Anterior cingulate cortex (tissue), 58 donors: ENCODE results near the gene IL17B.

Source experiments
- DNase-seq, 58 donors: peaks; one replicate each; lab custom pipeline; 2025; lab: John Stamatoyannopoulos, UW

The IL17B gene, protein sequence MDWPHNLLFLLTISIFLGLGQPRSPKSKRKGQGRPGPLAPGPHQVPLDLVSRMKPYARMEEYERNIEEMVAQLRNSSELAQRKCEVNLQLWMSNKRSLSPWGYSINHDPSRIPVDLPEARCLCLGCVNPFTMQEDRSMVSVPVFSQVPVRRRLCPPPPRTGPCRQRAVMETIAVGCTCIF

DNA sequence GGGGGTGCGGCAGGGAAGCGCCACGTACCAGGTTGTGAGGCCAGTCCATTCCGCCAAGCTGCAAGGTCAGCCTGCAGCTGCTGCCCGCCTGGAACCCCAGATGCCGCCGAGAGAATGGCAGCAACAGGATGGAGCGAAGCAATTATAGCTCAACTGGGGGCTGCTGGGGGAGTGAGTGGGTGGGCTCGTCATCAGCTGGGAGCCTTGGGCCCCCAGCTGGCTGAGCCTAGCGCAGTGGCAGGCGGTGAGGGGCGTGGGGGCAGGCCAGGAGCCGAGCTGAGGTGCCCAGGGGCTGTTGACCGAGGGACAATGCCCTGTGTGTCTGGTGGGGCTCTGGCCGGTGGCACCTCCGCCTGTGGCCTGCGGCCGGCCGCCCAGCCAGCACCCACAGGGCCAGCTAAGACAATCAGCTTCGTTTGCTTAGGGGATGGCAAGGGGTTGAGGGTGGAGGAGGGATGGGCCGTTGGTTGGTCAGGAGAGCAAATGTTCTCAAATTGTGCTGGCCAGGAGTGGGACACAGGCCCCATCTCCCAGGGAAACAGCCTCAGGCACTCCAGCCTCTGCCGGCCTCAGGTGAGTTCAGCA, at the start of gene IL17B:
TSS of gene IL17B (minus strand) at position 116 of the 585 bp plus-strand sequence. CDS start at position 49, 67 bp downstream.
- DNase-seq = no peak

DNA sequence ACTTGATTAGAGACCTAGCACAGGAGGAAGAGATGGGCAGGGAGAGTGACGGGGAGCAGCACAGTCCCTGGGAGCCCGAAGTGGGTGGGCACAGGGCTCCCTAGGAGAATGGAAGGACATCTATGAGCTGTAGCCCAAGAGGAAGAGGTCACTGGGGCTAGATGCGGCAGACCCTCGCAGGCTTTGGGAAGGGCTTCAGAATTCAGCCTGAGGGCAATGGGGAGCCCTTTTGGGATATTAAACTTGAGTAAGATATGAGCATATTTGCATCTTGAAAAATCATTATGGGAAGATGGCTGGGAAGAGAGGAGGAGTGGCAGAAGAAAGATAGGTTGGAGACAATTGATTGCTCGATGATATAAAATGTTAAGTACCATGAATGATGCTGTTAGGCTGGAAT, 48.9 kb upstream of the IL17B start:
- DNase-seq = no peak

DNA sequence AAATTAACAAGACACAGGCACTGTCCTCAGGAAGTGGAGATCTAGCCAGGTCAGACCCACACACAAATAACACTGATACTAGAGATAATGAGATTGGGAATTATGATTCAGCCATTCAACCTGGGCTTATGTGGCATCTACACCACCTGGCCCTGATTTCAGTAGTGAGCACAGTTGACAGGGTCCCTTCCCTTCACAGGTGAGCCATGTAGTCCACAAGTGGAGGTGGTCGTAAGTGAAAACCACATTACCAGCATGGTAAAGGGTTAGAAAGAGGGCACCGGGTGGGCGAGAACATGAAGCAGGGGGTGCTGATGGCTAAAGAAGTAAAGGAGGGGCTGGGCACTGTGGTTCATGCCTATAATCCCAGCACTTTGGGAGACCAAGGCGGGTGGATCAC, 48.3 kb upstream of the IL17B start:
- no peak for DNase-seq

DNA sequence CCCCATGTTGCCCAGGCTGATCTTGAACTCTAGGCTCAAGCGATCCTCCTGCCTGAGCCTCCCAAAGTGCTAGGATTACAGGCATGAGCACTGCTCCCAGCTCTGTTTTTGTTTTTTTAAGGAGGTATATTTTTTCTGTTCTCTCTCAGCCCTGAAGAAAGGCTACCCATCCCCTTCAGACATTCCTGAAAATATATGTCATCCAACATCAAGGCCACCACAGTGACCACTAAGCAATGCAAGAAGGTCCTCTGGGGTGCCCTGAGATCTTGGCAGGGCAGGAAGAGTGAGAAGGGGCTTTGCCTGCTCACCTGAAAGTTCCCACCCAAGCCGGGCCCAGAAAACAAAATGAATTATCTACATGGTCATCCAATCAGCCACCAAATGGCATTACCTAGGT, 47.8 kb upstream of the IL17B start:
- no peak for DNase-seq

DNA sequence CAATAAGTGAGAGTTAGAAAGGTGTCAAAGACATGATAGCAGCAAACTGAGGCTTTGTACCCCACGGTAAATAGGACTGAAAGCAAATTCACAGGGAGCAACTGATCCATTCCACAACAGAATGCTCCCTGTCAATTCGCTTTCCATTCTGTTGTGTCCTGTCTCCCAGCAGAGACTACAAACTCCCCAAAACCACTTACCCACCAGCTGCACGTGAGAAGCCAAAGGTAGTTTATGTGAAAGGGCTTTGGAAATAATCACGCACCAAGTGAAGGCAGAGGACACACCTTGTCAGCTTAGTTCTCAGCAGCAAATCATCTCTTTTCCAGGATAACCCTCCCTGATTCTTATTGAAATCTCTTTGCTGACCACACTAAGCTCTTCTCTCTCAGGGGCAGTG, 46.6 kb upstream of the IL17B start:
- DNase-seq = no peak

DNA sequence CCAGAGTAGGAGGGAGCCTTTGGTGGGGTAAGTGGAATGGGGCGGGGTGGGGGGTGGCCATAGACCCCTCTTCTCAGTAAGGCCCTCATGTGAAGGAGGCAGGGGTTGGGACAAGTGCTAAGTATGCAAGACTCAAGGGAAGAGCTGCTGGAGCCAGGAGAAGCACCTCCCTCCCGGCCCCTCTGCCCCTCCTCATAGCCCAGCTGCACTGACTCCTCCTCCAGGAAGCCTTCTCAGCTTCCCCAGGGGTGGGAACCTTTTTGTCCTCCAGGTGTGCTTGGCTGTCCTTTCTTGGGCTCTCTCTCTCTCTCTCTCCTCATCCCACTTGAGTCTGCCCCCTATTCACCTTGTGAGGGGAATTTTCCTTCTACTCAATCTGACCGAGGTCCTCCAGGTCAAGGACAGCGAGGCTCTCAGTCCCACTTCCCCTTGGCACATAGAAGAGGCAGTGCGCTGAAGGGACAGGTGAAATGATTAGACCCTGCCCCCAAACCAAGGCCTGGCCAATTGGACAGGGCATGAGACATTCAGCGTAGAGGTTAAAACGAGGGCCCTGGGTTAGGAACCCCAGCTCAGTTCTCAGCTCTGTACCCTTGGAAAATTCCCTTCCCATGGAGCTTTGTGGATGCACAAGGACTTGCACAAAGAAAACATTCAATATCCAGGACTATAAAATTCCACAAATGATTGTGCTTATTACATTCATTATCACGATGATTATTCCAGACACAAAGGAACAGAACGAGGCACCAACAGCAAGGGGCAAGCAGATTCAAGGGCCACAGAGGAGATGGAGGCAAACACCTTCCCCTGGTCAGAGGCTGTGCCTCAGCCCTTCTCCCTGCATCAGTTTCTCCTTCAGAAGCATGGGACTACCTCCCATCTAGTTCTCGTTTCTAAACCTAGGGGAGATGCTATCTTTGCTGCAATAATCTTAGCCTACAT, 45.6 kb upstream of the IL17B start:
- no peak for DNase-seq

DNA sequence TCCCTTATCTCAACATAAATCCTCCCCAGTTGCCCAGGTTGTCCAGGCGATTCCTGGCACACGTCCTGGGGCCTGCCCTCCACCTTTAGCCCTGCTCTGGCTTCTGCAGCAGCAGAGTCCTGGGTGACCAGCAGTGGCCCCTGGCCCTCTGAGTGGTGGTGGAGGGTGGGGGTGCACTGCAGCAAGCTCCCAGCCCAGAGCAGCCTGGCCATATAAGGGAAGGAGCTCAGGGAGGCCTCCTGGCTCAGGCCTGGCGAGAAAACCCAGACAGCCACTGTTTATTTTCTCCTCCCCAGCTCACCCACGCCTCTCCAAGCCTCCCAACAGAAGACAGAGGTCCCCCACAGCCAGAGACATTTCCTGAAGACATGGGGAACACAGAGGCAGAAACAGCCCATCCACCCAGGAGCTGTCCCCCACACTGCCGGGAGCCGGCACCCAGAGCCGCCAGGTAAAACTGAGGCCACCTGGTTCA, 44.7 kb upstream of the IL17B start:
- DNase-seq = no peak

DNA sequence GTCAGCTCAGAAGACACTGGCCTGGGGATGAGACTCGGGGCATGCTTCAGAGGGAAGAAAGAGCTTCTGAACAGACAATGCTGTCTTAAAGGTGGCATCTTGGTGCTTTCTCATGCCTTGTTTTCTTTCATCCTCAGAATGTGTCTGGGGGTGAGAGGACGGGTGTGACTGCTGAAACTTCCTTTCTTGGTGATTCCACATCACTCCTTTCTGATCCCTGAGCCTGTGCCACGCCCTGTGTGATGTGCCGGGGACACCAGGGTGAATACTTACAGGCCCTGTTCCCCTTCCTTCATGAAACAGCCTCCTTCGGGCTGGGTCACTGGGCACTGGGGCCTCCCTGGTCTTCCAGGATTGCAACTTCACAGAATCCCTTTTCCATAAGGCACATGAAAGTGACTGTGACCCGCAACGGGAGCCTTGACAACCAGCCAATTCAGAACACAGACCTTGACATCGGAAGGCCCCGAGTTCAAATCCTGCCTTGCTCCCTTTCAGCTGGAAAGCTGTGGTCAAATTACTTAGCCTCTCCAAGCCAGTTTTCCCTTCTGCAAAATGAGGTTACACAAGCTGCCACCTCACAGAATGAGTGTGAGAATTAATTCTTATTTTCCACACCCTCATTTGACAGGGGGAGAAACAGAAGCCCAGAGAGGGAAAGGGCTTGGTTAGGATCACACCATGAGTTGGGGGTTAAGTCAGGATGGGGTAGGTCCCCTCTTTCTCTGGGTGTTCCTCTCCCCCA, 44.1 kb upstream of the IL17B start:
- no peak for DNase-seq

DNA sequence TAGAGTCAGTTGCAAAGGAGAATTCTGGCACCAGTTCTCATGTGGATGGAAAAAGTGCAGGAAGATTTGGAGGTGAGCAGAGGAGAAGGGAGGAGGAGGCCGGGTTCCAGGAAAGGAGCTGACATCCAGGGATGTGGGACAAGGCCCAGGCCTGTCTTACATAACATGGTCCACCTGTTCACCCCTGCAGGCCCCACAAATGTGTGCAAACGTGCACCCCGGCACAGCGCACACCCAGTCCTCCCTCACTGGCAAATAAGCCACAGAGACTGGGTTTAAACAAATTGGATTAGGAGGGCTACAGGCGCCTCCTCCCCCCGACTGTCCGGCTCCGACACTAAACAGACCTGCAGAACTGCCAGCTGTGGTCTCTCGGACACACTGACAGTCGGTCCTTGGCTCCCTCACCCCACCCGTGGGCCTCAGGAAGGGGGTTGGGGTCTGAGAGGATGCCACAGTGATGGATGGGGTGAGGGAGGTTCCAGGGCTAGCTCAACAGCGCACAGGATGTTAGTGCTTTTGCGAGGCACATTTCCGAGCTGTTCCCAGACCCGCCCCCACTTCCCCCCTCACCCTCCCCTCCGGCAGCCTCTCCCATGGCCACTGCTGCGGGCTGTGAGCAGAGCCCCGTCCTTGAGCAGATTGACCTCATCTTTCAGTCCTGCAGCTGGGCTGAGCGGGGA, 43.4 kb upstream of the IL17B start:
- no peak for DNase-seq

DNA sequence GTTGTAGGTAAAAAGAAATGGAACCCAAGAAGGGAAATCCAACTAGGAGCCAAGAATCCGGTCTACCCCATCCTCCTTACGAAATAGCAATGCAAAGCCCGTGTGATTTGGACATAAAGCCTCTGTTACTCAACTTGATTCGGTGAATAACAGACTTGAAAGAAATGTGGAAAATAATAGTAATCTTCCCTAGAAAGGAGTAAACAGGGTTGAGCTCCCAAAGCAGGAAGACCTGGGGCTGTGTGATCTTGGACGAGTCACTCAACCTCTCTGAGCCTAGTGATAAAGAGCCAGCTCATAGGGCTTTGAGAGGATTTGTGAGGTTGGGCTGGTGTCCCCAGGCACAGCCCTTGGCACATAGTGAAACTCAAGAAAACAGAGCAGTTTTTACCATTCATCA, 42.7 kb upstream of the IL17B start:
- no peak for DNase-seq

DNA sequence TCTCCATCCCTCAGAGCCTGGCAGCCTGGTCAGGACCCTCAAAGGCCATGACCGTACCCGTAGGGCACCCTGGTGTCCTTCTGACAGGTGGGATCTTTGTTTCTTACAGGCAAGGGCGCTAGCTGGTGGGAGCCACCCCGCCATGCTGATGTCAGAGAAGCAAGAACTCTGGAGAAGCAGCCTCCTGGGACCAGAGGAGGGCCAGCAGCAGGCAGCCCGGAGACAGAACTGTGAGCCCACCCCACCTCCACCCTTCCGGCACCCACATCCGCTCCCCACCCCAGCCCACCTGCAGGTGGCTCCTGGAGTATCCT, 42.2 kb upstream of the IL17B start:
- DNase-seq = no peak

DNA sequence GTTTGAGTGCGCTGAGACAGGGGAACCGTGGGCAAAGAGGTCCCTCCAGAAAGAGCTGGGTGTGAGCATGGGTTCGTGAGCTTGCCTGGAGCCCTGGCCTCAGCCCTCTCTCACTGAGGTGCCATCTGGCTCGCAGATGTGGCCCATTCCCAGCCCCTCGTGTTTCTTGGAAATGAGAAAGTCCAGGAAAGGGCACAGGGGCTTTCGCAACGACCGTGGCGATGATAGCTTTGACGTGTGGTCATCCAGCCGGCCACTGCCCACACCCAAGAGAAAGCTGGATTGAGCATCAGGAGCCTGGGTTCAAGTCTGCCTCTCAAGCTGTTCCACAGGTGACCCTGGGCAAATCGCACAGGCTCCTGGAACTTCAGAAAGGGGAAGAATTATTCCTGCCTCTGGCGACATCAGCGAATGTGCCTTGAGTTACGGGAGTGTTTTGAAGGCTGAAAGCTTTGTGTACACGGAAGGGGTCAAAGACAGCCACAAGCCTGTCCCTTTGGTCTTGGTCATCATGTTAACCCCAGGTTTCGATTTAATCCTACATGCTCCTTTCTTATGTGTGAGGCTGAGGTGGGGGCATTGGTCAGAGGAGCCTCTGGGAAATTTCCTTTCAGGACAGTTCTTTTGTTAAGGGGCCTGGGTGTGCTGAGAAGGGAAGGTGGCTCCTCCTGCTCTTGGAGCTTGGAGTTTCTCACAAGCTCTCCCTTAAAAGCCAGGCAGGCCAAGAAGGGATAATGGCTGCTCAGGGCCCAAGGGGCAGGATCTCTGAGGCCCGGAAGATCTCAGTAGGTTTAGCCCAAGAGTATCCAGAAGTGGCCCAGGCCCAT, 41.7 kb upstream of the IL17B start:
- no peak for DNase-seq

DNA sequence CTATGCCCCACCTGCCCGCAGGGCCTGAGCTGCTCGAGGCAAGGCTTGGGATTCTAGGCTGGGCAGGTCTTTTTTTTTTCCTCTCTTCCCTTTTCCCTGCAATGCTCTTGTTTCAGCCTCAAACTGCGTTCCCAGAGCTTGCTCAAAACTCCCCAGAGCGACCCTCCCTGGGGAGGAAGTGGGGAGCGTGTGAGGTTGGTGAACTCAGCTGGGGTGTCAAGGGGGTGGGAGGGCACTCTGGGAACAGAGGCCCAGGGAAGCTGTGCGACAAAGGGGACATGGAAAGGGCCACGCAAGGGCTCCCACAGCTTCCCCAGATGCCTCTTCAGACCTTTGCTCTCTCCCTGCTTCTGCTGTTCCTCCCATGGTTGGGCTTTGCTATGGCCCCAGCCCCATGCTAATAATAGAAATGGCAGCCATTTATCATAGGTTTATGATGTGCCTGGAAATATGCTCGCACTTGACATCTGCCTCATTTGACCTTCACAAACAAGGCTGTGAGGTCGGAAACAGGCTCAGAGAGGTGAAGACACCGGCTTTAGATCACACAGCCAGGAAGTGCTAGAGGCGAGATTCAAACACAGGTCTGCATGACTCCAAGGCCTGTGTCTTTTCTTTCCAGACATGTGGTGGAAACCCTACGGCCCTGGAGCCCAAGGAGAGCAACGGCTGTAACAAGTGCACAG, 40.9 kb upstream of the IL17B start:
- no peak for DNase-seq

DNA sequence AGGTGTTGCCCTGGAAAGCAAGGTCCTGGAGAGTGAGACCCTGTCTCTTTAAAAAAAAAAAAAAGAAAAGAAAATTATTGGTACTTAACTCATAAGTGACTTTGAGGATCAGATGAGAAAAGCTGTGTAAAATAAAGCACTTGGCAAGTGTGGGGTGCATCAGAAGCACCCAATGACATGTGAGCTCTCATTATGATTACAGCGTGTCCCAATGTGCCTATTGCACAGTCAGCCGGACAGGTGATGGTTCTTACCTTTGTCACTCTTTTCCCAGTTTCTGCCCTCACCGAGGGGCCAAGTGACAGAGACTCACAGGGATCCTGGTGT, 40.4 kb upstream of the IL17B start:
- no peak for DNase-seq

DNA sequence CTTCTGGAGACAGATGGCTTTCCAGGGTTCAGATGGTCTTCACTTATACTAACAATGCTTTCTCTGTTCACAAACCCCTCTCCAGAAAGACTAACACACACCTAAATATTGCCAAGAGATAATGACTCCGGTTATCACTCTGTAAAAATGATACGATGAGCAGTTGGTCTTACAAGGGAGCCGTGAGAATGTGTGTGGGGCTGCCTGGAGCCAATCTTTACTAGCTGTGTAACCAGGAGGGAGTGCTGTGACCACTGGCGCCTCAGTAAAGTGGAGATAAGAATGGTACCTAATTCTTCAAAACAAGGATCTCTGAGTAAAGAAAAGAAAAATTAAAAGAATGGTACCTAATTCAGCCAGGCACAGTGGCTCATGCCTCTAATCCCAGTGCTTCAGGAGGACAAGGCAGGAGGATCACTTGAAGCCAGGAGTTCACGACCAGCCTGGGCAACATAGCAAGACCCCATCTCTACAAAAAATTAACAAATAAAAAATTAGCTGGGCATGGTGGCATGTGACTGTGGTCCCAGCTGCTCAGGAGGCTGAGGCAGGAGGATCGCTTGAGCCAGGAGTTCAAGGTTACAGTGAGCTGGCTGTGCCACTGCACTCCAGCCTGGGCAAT, 39.9 kb upstream of the IL17B start:
- no peak for DNase-seq

DNA sequence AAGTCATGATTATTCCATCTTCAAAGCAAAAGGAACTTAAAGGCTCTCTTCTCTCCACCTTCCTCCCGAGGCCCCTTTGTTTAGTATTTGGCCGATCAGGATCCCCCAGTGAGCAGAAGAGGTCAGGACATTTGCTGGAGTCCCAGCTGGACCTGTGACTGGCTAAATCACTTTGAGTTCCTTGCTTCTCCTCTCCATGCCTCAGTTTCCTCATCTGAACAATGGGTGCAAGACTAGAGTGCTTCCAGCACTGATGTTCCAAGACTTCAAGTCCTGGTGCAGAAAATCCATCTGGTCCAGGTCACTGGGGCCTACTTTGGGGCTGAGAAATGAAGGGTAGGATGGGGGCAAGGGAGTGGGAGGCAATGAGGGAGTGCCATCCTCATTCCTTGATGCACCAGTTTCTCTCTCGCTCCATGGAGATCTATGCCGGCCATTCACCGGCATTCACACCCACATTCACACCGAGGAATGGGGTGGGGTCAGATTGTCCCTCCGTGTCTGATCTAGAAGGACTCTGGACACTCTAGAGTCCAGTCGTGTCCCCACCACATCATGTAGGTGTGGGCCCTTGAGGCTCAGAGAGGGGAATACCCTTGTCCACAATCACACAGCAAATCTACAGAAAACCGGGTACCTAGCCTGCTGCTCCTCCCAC, 38.7 kb upstream of the IL17B start:
- no peak for DNase-seq

DNA sequence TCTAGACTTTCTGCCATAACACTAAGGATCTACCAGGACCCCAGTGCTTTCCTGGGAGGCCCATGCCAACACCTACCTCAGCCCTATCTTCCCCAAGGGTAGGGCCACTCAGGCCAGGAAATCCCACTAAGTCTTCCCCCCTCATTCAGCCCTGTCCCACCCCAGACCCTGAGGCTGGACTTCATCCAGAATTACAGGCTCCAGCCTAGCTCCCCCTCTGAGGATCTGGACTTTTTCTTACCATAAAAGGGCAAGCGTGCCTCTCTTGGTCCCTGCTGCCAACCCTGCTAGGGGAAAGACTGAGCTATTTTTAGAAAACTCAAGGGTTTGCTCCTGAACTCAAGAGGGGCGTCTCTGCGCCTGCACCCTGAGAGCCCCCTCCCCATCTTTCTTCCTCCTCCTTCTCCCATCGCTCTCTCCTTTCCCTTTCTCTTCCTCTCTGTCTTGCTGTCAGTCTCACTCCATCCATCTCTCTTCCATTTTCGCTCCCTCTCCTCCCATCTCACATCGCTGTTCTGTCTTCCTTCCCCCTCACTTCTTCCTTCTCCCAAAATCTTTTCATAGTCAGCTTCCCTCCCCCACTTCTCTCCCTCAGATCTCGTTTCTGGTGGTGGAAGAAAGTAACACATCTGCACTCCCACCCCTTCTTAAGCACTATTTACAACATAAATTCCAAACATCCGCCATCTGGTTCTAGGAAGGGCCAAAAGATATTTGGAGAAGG, 38.1 kb upstream of the IL17B start:
- DNase-seq = peak in 3 of 58 donors; percentile 14 to 26 (median 26)
